GM12865 (cell line): ENCODE data around the gene SIDT2.

Experiments used
- DNase-seq: peaks from one replicate; pipeline ENCODE4 v3.0.0; 2010; ENCODE audit warnings: low read depth
- H3K4me3 ChIP-seq: 2 replicates; pipeline ENCODE4 v1.5.1; 2011; ENCODE audit warnings: mild to moderate bottlenecking, low read depth, low read length, control low read depth
- TF ChIP-seq, protein P1 (sequence below): IDR thresholded peaks from 2 replicates; pipeline ENCODE4 v1.5.1; 2011; ENCODE audit warnings: low read length, control low read depth, low read depth, inconsistent platforms; ENCODE audit not compliant: insufficient read depth; ENCODE audit errors: missing control alignments

SIDT2 gene

DNA sequence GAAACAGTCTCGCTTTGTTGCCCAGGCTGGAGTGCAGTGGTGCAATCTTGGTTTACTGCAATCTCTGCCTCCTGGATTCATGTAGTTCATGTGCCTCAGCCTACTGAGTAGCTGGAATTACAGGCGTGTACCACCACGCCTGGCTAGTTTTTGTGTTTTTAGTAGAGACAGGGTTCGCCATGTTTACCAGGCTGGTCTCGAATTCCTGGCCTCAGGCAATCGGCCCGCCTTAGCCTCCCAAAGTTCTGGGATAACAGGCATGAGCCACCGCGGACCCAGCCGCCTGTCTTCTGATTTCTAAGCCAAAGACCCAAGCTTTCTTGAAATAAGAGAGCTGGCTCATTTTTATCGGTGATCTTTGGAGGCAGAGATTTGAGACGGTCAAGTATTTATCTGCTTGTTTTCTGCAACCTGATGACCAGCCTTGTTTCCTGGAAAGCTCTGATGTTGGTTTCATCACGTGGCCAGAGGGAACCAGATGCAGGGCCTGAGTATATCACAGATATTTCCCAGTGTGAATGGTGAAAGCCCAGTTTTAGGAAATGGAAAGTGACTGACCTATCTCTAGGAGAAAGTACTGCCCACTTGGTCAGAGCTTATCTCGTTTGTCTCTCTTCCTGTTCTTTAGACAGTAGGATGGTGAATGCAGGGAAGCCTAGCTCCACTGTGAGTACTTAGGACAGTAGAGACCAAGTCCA is 5.7 kb upstream of the SIDT2 start:
- TF ChIP-seq, protein P1, sequence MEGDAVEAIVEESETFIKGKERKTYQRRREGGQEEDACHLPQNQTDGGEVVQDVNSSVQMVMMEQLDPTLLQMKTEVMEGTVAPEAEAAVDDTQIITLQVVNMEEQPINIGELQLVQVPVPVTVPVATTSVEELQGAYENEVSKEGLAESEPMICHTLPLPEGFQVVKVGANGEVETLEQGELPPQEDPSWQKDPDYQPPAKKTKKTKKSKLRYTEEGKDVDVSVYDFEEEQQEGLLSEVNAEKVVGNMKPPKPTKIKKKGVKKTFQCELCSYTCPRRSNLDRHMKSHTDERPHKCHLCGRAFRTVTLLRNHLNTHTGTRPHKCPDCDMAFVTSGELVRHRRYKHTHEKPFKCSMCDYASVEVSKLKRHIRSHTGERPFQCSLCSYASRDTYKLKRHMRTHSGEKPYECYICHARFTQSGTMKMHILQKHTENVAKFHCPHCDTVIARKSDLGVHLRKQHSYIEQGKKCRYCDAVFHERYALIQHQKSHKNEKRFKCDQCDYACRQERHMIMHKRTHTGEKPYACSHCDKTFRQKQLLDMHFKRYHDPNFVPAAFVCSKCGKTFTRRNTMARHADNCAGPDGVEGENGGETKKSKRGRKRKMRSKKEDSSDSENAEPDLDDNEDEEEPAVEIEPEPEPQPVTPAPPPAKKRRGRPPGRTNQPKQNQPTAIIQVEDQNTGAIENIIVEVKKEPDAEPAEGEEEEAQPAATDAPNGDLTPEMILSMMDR: no peak
- no peak for DNase-seq

DNA sequence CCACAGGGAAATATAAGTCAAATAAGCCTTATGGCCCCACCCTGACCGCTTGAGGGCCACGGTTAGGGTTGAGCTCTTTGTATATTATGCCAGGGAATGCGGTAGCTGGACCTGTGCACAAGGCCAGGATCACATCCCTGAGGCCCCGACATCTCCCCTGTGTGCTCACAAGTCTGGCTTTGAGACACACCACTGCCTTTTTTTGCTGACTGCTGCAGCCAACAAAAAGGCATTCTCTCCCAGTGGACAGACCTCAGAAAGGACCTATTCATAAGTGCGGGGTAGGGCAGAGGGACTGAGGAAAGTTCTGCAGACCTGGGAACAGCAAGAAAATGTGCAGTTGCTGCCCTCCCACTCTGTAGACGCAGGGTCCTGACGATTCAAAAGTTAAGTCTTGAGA is 3.4 kb upstream of the SIDT2 start:
- TF ChIP-seq, protein P1: no peak
- no peak overlapping the region for H3K4me3 ChIP-seq
- no peak for DNase-seq

More for the DNA sequence above, 5.7 kb upstream of the SIDT2 start:
- H3K4me3 ChIP-seq: no peak overlapping the region

DNA sequence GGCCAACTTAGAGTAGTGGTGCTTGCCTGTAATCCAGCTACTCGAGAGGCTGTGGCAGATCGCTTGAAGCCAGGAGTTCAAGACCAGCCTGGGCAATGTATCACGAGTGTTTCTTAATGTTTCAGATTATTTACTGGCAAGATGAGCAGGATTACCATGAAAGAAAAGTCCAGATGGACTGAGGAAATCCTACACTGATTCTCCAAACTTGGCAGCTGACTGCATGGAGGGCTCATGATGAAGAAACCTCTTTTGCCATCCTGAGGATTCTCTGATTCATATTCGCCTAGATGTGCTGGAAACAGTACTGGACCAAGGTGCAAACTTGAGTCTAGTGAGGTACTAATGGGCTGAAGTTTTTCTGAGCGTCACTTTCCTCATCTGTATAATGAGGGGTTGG is 2.8 kb upstream of the SIDT2 start:
- TF ChIP-seq, protein P1: no peak
- no peak overlapping the region for H3K4me3 ChIP-seq
- no peak for DNase-seq

DNA sequence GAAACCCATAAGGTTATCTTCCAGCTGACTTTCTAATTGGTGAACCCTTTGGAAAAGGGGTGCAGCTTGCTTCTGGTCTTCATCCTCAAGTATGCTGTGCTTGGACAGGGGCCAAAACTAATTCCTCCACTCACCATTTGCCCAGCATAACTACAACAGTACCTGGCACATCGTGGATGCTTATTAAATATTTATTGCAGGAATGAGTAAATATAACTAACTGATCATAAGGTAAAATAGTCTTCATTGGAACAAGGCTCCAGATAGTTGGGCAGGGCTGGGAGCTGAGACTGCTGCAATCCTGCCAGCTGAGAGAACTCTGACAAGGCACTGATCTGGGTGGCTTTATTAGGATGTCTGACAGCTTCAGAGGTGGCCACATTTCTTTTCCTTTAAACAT is 2.4 kb upstream of the SIDT2 start:
- no peak for DNase-seq
- H3K4me3 ChIP-seq: no peak overlapping the region
- TF ChIP-seq, protein P1: no peak

DNA sequence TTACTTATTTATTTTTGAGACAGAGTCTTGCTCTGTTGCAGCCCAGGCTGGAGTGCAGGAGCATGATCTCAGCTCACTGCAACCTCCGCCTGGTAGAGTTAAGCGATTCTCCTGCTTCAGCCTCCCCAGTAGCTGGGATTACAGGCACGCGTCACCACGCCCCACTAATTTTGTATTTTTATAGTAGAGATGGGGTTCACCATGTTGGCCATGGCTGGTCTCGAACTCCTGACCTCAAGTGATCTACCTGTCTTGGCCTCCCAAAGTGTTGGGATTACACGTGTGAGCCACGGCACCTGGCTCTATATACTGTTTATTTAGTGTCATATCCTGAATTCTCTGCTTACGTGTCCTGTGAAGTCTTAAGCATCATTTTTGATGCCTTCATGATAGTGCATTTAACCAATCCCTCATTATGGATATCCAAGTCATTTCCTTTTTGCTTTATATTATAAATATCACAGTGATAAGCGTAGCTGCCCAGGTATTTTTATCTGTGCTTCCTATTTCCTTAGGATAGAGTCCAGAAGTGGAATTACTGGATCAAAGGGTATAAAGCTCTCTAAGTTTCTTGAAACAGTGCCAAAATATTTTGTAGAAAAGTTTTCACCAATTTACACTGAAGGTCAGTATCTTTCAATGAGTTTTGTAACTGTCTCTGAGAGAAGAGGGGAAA is 871 bp upstream of the SIDT2 start:
- peak overlapping the region; percentile 88; the same call in 1 of the 2 replicates for H3K4me3 ChIP-seq
- TF ChIP-seq, protein P1: no peak
- DNase-seq: no peak

DNA sequence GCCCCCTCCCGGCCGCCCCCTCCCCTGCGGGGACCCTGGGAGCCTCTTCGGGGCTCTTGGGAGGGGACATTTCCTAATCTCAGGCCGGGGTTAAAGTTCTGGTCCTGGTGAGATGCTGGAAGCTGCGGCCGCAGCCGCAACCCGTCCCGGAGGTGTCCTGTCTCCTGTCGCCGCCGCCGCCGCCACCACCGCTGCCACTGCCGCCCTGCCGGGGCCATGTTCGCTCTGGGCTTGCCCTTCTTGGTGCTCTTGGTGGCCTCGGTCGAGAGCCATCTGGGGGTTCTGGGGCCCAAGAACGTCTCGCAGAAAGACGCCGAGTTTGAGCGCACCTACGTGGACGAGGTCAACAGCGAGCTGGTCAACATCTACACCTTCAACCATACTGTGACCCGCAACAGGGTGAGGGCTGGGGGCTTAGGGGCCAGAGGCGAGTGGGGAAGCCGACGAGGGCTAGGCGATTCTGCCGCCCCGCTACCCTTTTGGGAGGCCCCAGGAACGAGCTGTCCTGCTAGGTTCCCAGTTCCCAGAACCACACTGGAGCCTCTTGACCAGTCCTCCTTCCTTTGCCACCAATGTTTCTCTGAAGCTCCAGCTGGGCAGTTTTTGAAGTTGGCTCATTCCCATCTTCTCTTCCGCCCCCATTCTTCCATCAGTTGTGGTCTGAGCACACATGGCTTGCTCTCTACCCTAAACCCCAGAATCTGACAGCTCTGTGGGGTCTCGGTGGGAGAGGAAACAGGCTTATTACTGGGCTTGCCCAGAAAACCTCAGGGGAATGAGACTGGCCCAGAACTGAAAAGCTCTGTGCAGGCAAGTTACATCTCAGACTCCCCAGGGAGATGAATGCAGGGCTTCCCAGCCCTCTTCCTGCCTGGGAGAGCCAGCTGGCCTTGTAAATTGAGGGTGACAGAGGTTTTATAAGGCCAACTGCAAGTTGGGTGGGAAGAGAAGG is 781 bp downstream of the SIDT2 start:
- H3K4me3 ChIP-seq: peak overlapping the region; percentile 88
- peak; percentile 59 for DNase-seq
- TF ChIP-seq, protein P1: no peak
